AG09319 (cell line): Measurements from ENCODE around the gene PHACTR3.

Source experiments
- DNase-seq: peaks from one replicate; pipeline ENCODE4 v3.0.0-alpha.2; 2010; ENCODE audit warnings: low read depth; ENCODE audit errors: extremely low read depth
- CTCF ChIP-seq: IDR thresholded peaks from 2 replicates; pipeline ENCODE4 v1.5.1; 2011; ENCODE audit warnings: low read depth, mild to moderate bottlenecking, inconsistent platforms, low read length, moderate library complexity

Gene PHACTR3

DNA sequence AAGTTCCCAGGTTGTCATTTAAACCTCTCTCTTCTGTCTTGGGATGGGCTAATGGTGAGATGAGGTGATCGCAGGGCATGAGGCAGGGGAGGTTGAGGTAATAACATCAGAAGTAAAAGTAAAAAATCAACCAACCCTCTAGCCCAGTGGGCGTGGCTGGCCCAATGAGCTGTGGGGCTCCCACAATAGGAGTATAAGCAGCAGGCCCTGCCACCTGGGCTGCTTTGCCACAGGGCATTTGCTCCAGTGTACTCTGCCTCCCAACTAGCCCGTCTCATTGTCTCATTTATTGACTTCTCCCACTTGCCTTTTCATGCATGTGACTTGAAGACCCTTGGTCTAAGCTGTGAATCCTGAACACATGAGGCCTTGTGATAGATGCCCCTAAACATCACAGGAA lies 62.8 kb downstream of the PHACTR3 start:
- no peak for DNase-seq
- TF ChIP-seq CTCF: no peak

- TF ChIP-seq CTCF: no peak
- DNase-seq: no peak
These were observed 63.7 kb downstream of the PHACTR3 start for GRCh38 chr20:59667981-59668515.

DNA sequence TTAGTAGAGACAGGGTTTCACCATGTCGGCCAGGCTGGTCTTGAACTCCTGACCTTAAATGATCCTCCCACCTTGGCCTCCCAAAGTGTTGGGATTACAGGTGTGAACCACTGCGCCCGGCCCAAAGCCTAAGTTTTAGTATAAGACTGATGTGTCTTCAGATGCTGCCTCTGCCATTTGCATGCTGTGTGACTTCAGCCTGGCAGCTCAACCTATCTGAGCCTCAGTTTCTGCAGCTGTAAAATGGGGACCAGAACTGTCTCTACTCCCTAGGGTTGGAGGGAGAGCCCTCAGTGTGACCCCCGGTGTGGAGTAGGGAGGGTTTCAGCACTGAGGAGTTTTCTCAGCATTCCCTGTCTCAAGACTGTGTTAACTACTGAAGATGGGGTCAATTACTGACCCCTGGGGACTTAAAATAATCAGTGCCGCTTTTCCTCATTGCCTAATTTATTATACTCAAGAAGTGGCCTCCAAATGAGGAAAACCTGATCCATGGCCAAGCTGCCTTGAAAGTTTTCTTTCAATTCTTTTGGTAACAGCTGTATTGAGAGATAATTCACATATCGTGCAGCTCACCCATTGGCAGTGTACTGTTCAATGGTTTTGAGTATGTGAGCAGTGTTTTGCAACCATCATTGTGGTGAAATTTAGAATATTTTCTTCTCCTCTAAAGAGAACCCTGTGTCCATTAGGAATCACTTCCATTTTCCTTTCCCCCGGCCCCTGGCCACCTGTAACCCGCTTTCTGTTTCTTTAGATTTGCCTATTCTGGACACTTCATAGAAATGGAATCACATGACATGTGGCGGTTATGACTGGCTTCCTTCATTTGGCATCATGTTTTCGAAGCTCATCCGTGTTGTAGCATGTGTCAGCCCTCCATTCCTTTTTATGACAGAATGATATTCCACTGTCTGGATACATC lies 64.8 kb downstream of the PHACTR3 start:
- DNase-seq: no peak
- TF ChIP-seq CTCF: no peak

- DNase-seq: no peak
- no peak for TF ChIP-seq CTCF
These were observed 66.6 kb downstream of the PHACTR3 start for GRCh38 chr20:59670786-59671492.

GRCh38 chr20:59671661-59672471 lies 67.5 kb downstream of the PHACTR3 start:
- no peak for DNase-seq
- TF ChIP-seq CTCF: no peak

DNA sequence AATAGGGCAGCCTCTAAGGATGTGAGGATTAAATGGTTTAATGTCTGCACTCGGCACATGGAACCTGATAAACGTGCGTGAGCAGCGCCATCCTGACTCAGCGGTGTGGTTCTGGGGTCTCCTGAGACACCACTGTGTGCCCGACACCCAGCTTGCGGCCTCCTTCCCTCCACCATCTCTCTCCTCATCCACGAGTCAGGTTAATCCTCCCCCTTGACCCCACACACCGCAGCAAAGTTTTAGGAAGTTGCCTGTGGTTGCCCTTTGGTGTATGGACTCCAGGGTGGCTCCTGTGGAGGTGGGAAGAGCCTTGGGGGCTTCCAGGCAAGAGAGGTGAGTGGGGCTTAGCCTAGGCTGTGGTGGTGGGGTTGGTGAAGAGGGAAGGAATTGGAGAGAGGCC lies 68.2 kb downstream of the PHACTR3 start:
- no peak for DNase-seq

More for the DNA sequence above, 68.2 kb downstream of the PHACTR3 start:
- no peak for TF ChIP-seq CTCF
